GM21515 (cell line): ENCODE data around the gene ATP2B2.

Experiments used
- ATAC-seq: cut with Tn5 transposase; IDR thresholded peaks from one replicate; pipeline ENCODE4 v1.9.1; 2021; ENCODE audit not compliant: unreplicated experiment

Gene ATP2B2

GRCh38 chr3:10471054-10471688 is 34.2 kb downstream of the ATP2B2 start:
- no peak for ATAC-seq

- no peak for ATAC-seq
Observed at GRCh38 chr3:10470120-10471053, 35.0 kb downstream of the ATP2B2 start.

DNA sequence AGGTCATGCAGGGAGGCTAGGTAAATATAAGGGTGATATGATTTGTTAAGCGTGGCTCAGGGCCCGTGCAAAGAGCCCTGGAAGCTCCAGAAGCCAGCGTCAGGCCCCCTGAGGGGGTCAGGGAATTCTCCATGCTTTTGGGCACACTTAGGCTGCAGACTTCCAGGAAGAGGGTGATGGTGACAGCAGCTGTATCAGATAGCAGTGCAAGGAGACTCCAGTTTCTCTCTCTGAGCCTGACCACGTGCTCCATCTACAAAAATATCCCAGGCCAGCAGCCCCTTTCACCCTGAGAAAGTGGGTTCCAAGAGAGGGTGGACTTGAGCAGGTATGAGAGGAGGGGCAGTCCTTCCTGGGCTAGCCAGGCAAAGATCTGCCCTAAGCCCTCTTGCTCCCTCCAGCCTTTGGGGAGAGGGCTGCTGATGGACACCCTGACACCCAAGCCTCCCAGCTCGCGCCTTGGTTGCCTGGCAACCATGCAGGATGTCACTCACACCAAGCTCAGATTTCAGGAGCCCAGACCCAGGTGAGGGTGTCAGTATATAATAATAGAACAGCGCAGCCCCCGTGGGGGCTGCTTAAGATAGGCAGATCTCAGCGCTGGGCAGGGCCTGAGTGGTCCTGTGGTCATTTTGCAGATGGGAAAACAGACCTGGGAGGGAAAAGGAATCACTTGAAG is 35.8 kb downstream of the ATP2B2 start:
- ATAC-seq: no peak

DNA sequence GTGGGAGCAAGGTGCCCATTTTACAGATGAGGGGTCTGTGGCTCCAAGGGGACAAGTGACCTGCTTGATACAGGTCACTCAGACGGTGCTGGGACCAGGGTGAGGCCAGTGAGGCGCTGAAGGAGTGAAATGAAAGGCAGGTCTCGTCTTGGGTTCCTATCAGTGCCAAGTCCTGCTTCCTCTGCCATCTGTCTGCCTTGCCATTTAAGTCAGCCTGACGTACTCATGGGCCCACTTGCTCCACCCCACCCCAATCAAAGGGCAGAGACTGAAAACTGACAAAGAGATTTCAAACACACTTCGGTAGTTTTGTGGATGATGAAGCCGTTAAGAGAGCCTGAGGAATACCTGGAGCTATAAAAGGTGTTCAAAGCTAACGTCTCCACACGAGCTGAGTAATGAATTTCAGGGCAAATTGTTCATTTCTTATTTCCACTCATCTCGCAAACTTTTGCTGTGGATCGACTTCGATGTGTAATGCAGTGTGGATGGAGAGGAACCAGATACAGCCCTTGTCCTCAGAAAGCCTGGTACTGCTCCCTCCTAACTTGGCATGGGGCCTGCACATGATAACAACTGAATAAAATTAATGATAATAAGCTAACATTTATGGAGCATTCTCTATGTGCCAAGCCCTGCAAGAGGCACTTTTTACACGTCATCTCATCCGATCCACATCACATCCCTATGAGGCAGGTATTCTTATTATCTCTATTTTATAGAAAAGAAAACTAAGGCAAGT is 36.6 kb downstream of the ATP2B2 start:
- no peak for ATAC-seq

DNA sequence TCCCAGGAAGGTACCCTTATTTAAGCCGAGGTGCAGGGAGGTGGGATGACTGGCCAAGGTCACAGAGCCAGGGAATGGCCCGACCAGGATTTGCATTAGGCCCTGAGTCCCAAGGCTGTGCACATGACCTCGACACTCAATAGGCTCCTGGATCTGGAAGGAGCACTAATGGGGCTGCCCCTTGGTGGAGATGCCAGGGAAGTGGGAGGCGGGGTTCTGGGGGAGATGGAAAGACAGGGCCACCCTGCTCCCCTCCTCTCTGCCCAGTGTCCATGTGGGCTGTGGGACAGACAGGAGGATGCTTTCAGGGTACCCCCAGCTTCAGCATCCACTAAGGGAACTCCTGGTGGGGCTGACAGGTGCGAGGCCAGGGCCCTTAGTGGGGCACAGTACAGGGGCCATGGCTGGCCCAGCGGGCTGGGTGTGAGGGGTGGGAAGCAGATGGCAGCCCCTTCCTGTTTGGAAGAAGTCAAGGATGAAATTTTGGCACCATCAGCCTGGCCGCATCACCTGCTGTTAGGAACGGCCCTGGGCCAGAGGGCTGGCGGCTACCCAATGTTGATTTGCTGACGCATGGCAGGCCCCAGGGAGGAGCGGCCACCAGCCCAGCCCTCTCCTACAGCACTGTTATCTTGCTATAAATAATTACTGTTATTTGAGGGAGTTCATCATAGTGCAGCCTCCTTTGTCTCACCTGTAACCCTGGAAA is 37.3 kb downstream of the ATP2B2 start:
- ATAC-seq: no peak

DNA sequence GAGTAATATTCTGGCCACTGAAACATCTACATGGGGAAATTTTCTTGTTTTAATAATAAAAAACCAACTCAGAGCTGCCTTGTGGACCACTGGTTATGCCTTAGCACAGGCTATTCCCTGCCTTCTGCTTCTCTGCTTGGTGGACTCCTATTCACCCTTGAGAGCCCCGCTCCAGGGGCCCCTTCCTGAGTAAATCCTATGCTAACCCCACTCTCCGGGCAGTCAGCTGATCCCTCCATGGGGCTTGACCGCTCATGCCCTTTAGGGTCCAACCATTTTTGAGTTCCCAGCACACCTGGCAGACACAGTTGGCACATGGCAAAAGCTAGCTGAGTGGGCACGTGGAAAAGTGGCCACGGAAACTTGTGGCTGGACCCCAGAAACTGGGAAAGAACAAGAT is 38.2 kb downstream of the ATP2B2 start:
- no peak for ATAC-seq

GRCh38 chr3:10466186-10466585 is 39.2 kb downstream of the ATP2B2 start:
- ATAC-seq: no peak

DNA sequence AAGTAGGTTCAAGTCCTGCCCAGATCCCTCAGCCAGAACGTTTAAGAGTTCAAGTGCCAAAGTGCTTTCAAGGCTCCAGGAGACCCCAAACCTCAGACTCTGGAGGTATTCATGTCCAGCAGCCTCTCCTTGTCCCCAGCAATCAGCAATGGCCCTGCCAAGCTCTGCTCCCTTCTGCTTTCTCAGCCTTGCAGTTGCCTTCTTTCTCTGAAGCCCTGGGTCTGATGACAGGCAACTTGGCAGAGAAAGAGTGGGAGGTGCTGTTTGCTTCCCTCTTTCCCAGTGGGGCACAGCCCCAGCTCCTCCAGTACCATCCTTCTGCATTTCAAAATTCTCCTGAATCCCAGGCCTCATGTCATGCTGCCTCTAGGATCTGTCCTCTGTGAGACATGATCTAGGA is 40.2 kb downstream of the ATP2B2 start:
- ATAC-seq: no peak

GRCh38 chr3:10463533-10464434 is 41.6 kb downstream of the ATP2B2 start:
- ATAC-seq: no peak

- ATAC-seq: no peak
Observed at GRCh38 chr3:10462641-10463532, 42.5 kb downstream of the ATP2B2 start.

- no peak for ATAC-seq
Observed at GRCh38 chr3:10460951-10461545, 44.3 kb downstream of the ATP2B2 start.

DNA sequence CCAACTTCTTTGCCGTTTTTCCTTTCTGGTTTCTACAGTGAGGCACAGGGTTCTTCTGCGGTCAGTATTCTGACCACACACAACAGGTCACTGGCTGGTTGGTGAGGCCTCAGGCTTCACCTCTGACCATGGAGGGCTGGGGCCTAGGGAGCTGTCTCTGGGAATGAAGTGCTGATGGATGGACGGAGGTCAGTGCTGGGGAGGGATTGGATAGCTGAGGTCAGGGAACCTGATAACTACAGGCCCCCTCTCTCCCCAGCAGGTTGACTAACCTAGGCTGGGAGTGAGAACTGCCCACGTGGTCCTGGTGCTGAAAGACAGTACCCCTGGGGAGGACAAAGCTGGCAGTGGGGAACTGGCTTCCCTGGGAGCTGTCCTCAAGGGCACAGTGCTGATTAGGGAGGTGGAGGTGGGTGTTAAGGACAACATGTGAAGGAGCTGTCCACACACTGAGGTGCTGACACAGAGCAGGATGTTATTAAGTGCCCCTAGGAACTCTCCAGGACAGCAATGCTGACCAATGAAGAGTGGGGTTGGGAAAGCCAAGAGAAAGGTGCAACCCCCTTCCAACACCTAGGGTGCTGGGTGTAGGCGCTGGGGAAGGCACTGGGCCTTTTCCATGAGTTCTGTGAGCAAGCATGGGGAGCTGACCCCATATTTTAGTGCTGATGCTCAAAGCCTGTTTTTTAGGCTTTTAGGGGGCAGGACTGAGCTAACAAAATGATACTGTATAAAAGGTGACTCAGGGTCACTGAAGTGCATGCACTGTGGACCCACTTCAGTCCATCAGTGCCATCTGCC is 45.2 kb downstream of the ATP2B2 start:
- no peak for ATAC-seq

DNA sequence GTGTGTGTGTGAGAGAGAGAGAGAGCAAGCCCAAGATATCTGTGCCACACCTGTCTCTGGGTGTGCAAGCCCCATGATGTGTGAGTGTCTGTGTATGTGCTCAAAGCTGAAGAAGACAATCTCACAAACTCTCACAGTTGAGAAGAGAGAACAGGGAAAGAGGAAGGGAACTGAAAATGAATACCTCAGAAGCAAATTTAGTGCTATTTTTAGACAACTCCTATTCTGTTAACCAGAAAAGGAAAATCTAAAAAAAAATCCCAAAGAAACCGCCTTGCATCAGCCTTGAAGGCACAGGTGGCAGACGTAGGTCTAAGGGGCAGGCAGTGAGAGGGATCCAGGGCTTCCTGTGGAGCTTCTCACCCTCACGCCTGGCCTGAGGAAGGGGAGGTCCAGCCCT is 47.8 kb downstream of the ATP2B2 start:
- ATAC-seq: no peak

DNA sequence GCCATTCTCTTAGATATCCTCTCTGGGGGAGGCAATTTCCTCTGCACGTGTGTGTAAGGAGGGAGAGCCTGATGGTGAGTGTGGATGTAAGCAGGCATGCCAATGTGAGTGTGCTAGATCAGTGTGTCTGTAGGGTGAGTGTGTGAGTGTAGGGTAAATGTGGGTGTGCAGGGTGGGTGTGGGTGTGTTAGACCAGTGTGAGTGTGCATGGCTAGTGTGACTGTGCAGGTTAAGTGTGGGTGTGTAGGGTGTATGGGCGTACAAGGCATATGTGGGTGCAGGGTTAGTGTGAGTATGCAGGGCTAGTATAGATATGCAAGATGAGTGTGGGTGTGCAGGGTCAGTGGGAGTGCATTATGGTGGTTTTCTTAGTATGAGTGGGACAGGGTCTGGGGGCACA is 48.4 kb downstream of the ATP2B2 start:
- no peak for ATAC-seq

DNA sequence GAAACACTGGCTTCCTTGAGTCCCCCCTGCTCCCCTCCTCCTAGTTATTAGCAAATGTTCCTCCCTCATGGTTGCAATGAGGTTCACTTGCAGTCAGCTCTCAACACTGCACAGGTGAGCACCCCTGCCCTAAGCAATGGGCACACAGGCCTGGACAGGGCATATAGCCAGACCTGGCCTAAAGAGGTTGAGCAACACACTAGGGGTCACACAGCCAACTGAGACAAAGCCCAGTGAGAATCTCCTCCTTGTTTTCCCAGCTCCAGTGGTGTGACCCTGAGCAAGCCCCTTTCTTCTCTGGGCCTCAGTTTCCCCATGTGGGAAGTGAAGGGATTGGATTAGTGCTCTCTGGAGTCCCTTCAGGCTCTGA is 49.9 kb downstream of the ATP2B2 start:
- ATAC-seq: no peak

DNA sequence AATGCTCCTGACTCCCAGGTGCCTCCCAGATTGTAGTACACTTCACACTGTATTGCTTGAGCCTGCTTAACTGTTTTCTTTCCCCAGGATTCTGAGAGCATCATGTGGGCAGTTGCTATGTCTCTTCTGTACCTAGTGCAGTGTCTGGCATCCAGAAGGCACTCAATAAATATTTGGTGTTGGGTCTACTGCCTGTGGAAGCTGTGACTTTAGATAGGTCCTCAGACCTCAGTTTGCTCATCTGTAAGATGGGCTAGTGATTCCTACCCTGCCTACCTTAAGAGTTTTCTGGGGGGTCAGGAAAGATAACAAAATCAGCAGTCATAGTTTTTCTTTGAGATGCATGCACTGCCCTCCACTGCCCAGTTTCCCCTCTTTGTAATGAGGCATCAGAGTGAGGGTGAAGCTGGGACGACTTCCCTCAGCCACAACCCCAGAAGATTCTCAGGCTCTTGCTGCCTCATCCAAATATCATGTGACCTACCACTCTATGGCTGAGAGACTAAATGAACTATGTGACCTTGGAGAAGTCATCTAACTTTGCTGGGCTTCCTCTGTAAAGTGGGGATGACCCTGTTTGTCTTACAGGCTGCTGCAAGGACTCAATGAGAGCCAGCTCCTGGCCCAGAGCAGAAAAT is 50.4 kb downstream of the ATP2B2 start:
- no peak for ATAC-seq
